ENCODE results near the gene ATIC.

- TF ChIP-seq RAD21 (conservative IDR thresholded peaks at IDR 0.05), result no peak
- no peak for TF ChIP-seq REST (IDR thresholded peaks at IDR 0.05; ENCODE audit: borderline replicate concordance)
These were observed 79.7 kb downstream of the ATIC start for GRCh38 chr2:215391531-215391930.

Measured in neural cell (in vitro differentiated cells).